Calu3 (cell line): ENCODE measurements around the gene GKN1. TPM values are rescaled to one million over a fixed set of nuclear protein-coding genes. Genes with fewer than 3 reads are reported as not detected.

Experiments
- BruUV-seq: library from RNA; stranded (reverse); fragments of 400-500 nt; replicated peaks from 2 replicates; lab custom pipeline; 2021; lab: Mats Ljungman, UMichigan
- CTCF ChIA-PET: fragments of 300-600 bp; sonication (Branson Sonifier 250); formaldehyde crosslinking; loops from one replicate; lab custom pipeline; 2022; ENCODE audit warnings: antibody characterized with exemption; lab: Charles Lee
- DNase-seq: peaks from one replicate; pipeline ENCODE4 v3.0.0; 2022
- H3K27ac Mint-ChIP-seq: one replicate; pipeline ENCODE4 v1.8.0; 2022; ENCODE audit warnings: mixed read lengths; ENCODE audit not compliant: unreplicated experiment
- H3K27me3 Mint-ChIP-seq: one replicate; pipeline ENCODE4 v1.8.0; 2022; ENCODE audit warnings: mixed read lengths; ENCODE audit not compliant: unreplicated experiment
- H3K36me3 Mint-ChIP-seq: one replicate; pipeline ENCODE4 v1.8.0; 2022; ENCODE audit warnings: mild to moderate bottlenecking, moderate library complexity, mixed read lengths; ENCODE audit not compliant: insufficient read depth, unreplicated experiment
- H3K4me1 Mint-ChIP-seq: one replicate; pipeline ENCODE4 v1.8.0; 2022; ENCODE audit warnings: mild to moderate bottlenecking, low read depth, mixed read lengths; ENCODE audit not compliant: unreplicated experiment
- H3K4me3 Mint-ChIP-seq: one replicate; pipeline ENCODE4 v1.8.0; 2022; ENCODE audit warnings: mild to moderate bottlenecking, low read depth, moderate library complexity, mixed read lengths; ENCODE audit not compliant: unreplicated experiment
- H3K9me3 Mint-ChIP-seq: one replicate; pipeline ENCODE4 v1.8.0; 2022; ENCODE audit warnings: low read depth, mixed read lengths; ENCODE audit not compliant: unreplicated experiment
- intact Hi-C: fragments of 100-400 bp; cut with micrococcal nuclease; formaldehyde crosslinking; loops from one replicate; pipeline ENCODE4 v1.10.0; 2022; ENCODE audit not compliant: unreplicated experiment
- total RNA-seq: library from RNA; stranded (reverse); gene quantifications from 2 replicates; pipeline ENCODE4 v1.2.3, GENCODE V29; 2022
- TF ChIP-seq, protein P1 (sequence below): fragments of 200-600 bp; IDR thresholded peaks from one replicate; pipeline ENCODE4 v1.8.0; 2022; ENCODE audit warnings: antibody characterized with exemption; ENCODE audit not compliant: unreplicated experiment

GKN1 gene
- total RNA-seq, 1 experiment from 2014 or later: not detected

DNA sequence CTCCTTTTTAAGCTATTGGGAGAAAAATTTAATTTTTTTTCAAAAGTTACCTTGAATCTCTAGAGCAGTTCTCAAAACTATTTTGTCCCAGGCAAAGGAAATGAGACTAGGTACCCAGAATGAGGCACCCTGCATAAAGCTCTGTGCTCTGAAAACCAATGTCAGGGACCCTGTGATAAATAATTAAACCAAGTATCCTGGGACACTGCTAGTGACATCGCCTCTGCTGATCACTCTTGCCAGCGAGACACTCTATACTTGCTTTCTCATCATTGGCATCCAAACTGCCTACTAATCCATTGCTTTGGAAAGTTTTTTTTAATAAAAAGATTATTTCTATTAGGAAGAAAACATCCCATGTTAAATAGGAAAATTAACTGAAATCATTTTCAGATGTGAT, 1.4 kb downstream of the GKN1 start:
- H3K27me3 Mint-ChIP-seq: peaks cover 56% of the 10 kb centered on the region
- intact Hi-C loops: no loop called here
- H3K4me3 Mint-ChIP-seq: no peak overlapping the region
- CTCF ChIA-PET: no interaction called here
- TF ChIP-seq, protein P1, sequence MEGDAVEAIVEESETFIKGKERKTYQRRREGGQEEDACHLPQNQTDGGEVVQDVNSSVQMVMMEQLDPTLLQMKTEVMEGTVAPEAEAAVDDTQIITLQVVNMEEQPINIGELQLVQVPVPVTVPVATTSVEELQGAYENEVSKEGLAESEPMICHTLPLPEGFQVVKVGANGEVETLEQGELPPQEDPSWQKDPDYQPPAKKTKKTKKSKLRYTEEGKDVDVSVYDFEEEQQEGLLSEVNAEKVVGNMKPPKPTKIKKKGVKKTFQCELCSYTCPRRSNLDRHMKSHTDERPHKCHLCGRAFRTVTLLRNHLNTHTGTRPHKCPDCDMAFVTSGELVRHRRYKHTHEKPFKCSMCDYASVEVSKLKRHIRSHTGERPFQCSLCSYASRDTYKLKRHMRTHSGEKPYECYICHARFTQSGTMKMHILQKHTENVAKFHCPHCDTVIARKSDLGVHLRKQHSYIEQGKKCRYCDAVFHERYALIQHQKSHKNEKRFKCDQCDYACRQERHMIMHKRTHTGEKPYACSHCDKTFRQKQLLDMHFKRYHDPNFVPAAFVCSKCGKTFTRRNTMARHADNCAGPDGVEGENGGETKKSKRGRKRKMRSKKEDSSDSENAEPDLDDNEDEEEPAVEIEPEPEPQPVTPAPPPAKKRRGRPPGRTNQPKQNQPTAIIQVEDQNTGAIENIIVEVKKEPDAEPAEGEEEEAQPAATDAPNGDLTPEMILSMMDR: no peak
- no peaks in the 10 kb centered on the region for H3K4me1 Mint-ChIP-seq
- DNase-seq: no peak
- H3K27ac Mint-ChIP-seq: no peak overlapping the region
- no peaks in the 10 kb centered on the region for H3K9me3 Mint-ChIP-seq
- no peaks in the 10 kb centered on the region for H3K36me3 Mint-ChIP-seq
- BruUV-seq: no TSS peak

DNA sequence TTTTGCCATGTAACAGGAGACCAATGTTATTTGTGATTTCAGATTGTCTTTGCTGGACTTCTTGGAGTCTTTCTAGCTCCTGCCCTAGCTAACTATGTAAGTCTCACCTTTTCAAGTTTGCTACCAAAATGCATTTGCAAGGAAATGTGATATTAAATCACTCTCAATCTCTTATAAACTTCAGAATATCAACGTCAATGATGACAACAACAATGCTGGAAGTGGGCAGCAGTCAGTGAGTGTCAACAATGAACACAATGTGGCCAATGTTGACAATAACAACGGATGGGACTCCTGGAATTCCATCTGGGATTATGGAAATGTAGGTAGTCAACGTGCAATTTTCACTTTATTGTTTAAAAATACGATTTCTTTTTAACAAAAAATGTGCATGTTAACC, 3.0 kb downstream of the GKN1 start:
- CTCF ChIA-PET: no interaction called here
- peaks cover 68% of the 10 kb centered on the region for H3K27me3 Mint-ChIP-seq
- H3K4me1 Mint-ChIP-seq: no peaks in the 10 kb centered on the region
- H3K4me3 Mint-ChIP-seq: no peak overlapping the region
- no peaks in the 10 kb centered on the region for H3K9me3 Mint-ChIP-seq
- TF ChIP-seq, protein P1: no peak
- no peaks in the 10 kb centered on the region for H3K36me3 Mint-ChIP-seq
- intact Hi-C loops: no loop called here
- no TSS peak for BruUV-seq
- H3K27ac Mint-ChIP-seq: no peak overlapping the region
- no peak for DNase-seq

DNA sequence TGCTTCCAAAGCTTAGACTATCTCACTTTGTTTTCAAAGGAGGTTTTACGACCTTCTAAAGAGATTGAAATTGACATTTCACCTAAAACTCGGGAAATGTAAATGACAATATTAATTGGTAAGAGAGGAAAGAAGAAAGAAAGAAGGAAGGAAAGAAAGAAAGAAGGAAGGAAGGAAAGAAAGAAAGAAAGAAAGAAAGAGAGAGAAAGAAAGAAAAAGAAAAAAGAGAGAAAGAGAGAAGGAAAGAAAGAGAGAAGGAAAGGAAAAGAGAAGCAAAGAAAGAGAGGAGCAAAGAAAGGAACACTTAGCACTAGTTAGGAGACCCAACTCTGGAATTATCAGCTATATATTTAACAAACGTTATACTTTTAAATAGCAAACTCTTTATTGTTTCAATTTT, 3.7 kb downstream of the GKN1 start:
- Mint-ChIP-seq H3K36me3 (no peaks in the 10 kb centered on the region), H3K9me3 (no peaks in the 10 kb centered on the region), H3K4me3 (no peak overlapping the region), H3K4me1 (no peaks in the 10 kb centered on the region), H3K27me3 (peaks cover 68% of the 10 kb centered on the region), H3K27ac (no peak overlapping the region)
- TF ChIP-seq, protein P1: no peak
- BruUV-seq: no TSS peak
- no peak for DNase-seq
- intact Hi-C loops: no loop called here
- CTCF ChIA-PET: no interaction called here

DNA sequence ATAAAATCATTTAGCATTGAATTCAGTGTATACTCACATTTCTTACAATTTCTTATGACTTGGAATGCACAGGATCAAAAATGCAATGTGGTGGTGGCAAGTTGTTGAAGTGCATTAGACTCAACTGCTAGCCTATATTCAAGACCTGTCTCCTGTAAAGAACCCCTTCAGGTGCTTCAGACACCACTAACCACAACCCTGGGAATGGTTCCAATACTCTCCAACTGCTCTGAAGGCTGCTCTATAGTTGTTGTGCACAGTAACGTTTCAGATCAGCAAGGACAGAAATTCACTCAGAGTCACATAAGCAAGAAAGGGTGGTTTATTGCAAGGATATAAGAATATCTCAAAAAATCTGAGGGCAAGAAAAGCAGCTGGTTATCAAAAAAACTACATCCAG, 6.5 kb downstream of the GKN1 start:
- no peak for DNase-seq
- Mint-ChIP-seq H3K9me3 (no peaks in the 10 kb centered on the region), H3K4me1 (no peaks in the 10 kb centered on the region), H3K4me3 (no peak overlapping the region), H3K27me3 (peaks cover 66% of the 10 kb centered on the region), H3K36me3 (no peaks in the 10 kb centered on the region), H3K27ac (no peak overlapping the region)
- BruUV-seq: no TSS peak
- CTCF ChIA-PET: no interaction called here
- intact Hi-C loops: no loop called here
- TF ChIP-seq, protein P1: no peak
